ENCODE data around the gene MBD3L1.

DNA sequence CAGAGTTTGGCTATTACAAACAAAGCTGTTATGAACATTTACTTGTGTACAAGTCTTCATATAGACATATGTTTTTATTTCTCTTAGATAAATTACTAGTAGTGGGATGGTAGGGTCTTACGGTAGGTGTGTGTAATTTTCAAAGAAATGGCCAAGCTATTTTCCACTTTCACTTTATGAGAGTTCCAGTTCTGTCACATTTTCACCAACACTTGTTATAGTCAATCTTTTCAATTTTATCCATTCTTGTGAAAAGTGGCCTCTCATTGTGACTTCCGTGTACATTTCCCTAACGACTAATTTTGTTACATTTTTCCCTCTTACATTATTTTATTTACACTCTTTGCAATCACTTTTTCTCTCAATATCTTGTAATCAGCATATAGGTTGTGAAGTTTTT is 18.3 kb downstream of the MBD3L1 start:
- TF ChIP-seq, protein P1, sequence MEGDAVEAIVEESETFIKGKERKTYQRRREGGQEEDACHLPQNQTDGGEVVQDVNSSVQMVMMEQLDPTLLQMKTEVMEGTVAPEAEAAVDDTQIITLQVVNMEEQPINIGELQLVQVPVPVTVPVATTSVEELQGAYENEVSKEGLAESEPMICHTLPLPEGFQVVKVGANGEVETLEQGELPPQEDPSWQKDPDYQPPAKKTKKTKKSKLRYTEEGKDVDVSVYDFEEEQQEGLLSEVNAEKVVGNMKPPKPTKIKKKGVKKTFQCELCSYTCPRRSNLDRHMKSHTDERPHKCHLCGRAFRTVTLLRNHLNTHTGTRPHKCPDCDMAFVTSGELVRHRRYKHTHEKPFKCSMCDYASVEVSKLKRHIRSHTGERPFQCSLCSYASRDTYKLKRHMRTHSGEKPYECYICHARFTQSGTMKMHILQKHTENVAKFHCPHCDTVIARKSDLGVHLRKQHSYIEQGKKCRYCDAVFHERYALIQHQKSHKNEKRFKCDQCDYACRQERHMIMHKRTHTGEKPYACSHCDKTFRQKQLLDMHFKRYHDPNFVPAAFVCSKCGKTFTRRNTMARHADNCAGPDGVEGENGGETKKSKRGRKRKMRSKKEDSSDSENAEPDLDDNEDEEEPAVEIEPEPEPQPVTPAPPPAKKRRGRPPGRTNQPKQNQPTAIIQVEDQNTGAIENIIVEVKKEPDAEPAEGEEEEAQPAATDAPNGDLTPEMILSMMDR (IDR thresholded peaks at IDR 0.05; ENCODE audit: low read depth, low read length) = no peak
- TF ChIP-seq EZH2phosphoT487 (IDR thresholded peaks at IDR 0.05; ENCODE audit: low read depth) = no peak
